Epithelial cell of esophagus (primary cell): ENCODE measurements around the gene NAXD.

Experiments
- DNase-seq: peaks from one replicate; pipeline ENCODE4 v3.0.0; 2010; ENCODE audit warnings: low read depth
- H3K4me3 ChIP-seq: 2 replicates; pipeline ENCODE4 v1.5.1; 2011; ENCODE audit warnings: mild to moderate bottlenecking, low read length, control low read depth
- CTCF ChIP-seq: IDR thresholded peaks from 2 replicates; pipeline ENCODE4 v1.5.1; 2011; ENCODE audit warnings: low read depth, mild to moderate bottlenecking, low read length, control low read depth, inconsistent platforms; ENCODE audit not compliant: insufficient read depth; ENCODE audit errors: missing control alignments

Gene NAXD

GRCh38 chr13:110683921-110684320 is 68.6 kb downstream of the NAXD start:
- no peak overlapping the region for H3K4me3 ChIP-seq
- DNase-seq, result no peak
- no peak for TF ChIP-seq CTCF

DNA sequence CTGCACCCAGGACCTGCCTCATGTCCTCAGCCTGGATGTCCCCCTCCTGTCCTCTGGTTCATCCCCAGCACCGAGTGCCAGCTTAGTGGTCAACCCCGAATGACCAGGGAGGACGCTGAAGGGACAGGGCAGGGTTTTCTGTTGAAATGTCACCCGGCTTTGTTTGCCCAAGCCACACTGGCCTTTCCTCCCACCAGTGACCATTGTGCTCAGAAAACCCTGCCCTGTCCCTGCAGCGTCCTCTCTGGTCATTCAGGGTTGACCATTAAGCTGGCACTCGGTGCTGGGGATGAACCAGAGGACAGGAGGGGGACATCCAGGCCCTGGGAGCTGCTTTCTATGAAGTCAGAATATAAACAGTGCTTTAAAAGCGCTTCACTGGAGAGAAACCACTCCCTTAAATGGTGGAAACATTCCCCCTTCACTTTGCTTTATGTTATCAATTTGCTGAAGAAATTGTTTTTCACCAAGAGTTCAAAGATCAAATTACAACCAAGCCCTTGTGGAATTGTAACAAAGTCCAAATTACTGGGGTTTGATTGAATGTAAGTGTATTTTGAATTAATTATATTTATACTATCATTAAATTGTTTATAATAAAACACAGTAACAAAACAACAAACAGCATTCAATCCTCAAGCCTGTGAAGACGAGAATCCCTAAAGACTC is 69.2 kb downstream of the NAXD start:
- H3K4me3 ChIP-seq, result no peak overlapping the region
- DNase-seq, result no peak
- no peak for TF ChIP-seq CTCF

- no peak for DNase-seq
- TF ChIP-seq CTCF, result no peak
- H3K4me3 ChIP-seq, result no peak overlapping the region
These were observed 70.1 kb downstream of the NAXD start for GRCh38 chr13:110685305-110686020.

DNA sequence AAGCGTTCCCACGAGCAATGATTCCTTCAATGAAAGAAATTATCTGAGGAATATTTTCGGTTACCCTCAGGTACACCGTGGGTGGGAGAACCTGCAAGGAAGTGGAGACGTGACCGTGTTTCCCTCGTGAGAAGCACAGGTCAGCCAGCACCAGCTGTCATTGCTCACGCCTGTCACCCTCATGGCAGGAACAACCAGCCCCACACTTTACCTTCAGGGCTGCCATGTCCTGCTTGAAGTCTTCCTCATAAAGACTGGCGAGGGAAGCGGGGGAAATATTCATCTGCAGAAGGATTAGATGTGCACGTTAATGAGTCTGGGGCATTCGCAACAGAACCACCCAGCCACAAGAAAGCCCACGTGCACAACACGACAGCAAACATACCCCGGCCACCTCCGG is 72.4 kb downstream of the NAXD start:
- TF ChIP-seq CTCF, result no peak
- no peak overlapping the region for H3K4me3 ChIP-seq
- DNase-seq, result no peak

GRCh38 chr13:110689041-110689440 is 73.7 kb downstream of the NAXD start:
- no peak overlapping the region for H3K4me3 ChIP-seq
- no peak for TF ChIP-seq CTCF
- DNase-seq, result no peak
